ENCODE data around the gene CGB7.
"Not testable (repeated sequence)": the region's sequence is repeated elsewhere in the genome, so short reads cannot be mapped to it uniquely, and the experiment has no call there.

- not testable (repeated sequence) for TF ChIP-seq GATA2, GATA3 (IDR thresholded peaks at IDR 0.05; ENCODE audit: low read depth, low read length)
These were observed 33.3 kb downstream of the CGB7 start, which contains the start of gene CGB3 for GRCh38 chr19:49024233-49024632.

Measured in SH-SY5Y (cell line).